MM.1S (cell line): ENCODE results near the gene CDK5RAP1.

Source experiments
- DNase-seq: peaks from one replicate; pipeline ENCODE4 v3.0.0-alpha.2; 2015
- H2AFZ ChIP-seq: fragments of 300-600 bp; sonication (generic); 2 replicates; pipeline ENCODE4 v1.6.0; 2016; ENCODE audit warnings: antibody characterized with exemption, low read length
- H3F3A ChIP-seq: fragments of 300-600 bp; sonication (generic); 2 replicates; pipeline ENCODE4 v1.6.1; 2016; ENCODE audit warnings: mild to moderate bottlenecking, antibody characterized with exemption, low read length, moderate library complexity, mixed read lengths; ENCODE audit not compliant: insufficient read depth
- H3K27ac ChIP-seq: fragments of 300-600 bp; sonication (generic); 2 replicates; pipeline ENCODE4 v1.5.1; 2016; ENCODE audit warnings: mild to moderate bottlenecking, low read length
- H3K27me3 ChIP-seq: fragments of 300-600 bp; sonication (generic); replicated peaks from 2 replicates; pipeline ENCODE4 v1.6.0; 2016; ENCODE audit warnings: low read length; ENCODE audit not compliant: insufficient read depth
- H3K36me3 ChIP-seq: fragments of 300-600 bp; sonication (generic); replicated peaks from 2 replicates; pipeline ENCODE4 v1.6.1; 2016; ENCODE audit warnings: mild to moderate bottlenecking, low read length, mixed read lengths; ENCODE audit not compliant: insufficient read depth
- H3K4me1 ChIP-seq: fragments of 300-600 bp; sonication (generic); 2 replicates; pipeline ENCODE4 v1.6.1; 2016; ENCODE audit warnings: low read length, mixed read lengths
- H3K4me2 ChIP-seq: fragments of 300-600 bp; sonication (generic); 2 replicates; pipeline ENCODE4 v1.6.0; 2016; ENCODE audit warnings: low read depth, low read length
- H3K4me3 ChIP-seq: fragments of 300-600 bp; sonication (generic); 2 replicates; pipeline ENCODE4 v1.5.1; 2016; ENCODE audit warnings: low read length, mixed read lengths
- H3K79me2 ChIP-seq: fragments of 300-600 bp; sonication (generic); 2 replicates; pipeline ENCODE4 v1.6.1; 2016; ENCODE audit warnings: mixed run types, low read length, mixed read lengths
- H3K9ac ChIP-seq: fragments of 300-600 bp; sonication (generic); 2 replicates; pipeline ENCODE4 v1.6.1; 2016; ENCODE audit warnings: low read length, mixed read lengths
- H3K9me2 ChIP-seq: fragments of 300-600 bp; sonication (generic); replicated peaks from 2 replicates; pipeline ENCODE4 v1.6.1; 2016; ENCODE audit warnings: mild to moderate bottlenecking, low read length, mixed read lengths; ENCODE audit not compliant: insufficient read depth
- H3K9me3 ChIP-seq: fragments of 300-600 bp; sonication (generic); replicated peaks from 2 replicates; pipeline ENCODE4 v1.6.1; 2016; ENCODE audit warnings: mild to moderate bottlenecking, low read length, mixed read lengths; ENCODE audit not compliant: insufficient read depth
- H4K20me1 ChIP-seq: fragments of 300-600 bp; sonication (generic); 2 replicates; pipeline ENCODE4 v1.6.1; 2016; ENCODE audit warnings: mild to moderate bottlenecking, low read length, moderate library complexity, mixed read lengths; ENCODE audit not compliant: insufficient read depth
- EZH2 ChIP-seq: fragments of 300-600 bp; sonication (generic); optimal IDR thresholded peaks from 2 replicates; pipeline ENCODE3; 2017; ENCODE audit warnings: low read depth, mild to moderate bottlenecking, antibody characterized with exemption, low read length, mixed read lengths
- EZH2phosphoT487 ChIP-seq: fragments of 300-600 bp; sonication (generic); IDR thresholded peaks from 2 replicates; pipeline ENCODE4 v1.6.1; 2018; ENCODE audit warnings: antibody characterized with exemption, low read length
- TF ChIP-seq, protein P1 (sequence below): fragments of 300-600 bp; sonication (generic); IDR thresholded peaks from 2 replicates; pipeline ENCODE4 v1.5.1; 2016; ENCODE audit warnings: antibody characterized with exemption, low read length, mixed read lengths

CDK5RAP1 gene

DNA sequence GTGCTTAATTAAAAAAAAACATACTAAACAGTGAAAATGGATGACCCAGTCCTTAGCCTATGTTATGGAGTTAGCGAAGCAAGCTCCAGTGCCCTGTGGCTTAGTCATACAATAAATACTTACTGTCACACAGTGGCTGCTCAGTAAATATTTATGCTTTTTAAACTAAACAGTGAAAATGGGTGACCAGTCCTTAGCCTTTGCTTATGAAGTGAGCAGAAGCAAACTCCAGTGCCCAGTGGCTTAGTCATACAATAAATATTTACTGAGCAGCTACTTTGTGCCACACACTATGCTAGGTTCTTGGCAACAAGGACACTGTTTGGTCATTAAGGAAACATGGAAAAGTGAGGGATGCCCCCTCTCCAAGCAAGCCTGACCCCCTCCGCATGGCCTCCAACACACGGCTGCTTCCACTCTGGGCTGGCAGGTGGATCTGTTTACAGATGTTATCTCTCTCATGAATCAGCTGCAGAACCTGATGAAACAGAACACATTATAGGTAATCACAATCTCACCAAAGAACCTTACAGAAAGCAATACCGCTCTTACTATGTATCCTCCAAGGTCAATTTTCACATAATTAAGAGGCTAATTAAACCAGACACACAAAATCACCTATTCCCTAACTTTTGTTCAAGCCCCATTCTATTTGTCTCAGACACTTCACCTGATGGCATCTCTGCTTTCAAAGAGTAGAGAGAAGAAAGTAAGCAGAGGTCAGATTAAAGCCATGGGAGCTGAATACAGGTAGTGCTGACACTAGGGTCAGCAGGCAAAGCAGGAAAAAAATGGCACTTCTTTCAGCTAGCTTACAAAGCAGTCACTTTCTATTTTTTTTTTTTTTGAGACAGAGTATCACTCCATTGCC lies 27.3 kb downstream of the CDK5RAP1 start:
- Histone ChIP-seq H2AFZ (no peak overlapping the region), H3K9me3 (no peaks in the 10 kb centered on the region), H3K4me3 (no peak overlapping the region), H3K4me1 (peaks cover 28% of the 10 kb centered on the region), H3K36me3 (no peaks in the 10 kb centered on the region), H3K4me2 (peak overlapping the region; percentile 48; the same call in 1 of the 2 replicates), H3K79me2 (no peaks in the 10 kb centered on the region), H3F3A (peaks cover 21% of the 10 kb centered on the region), H4K20me1 (no peaks in the 10 kb centered on the region), H3K9ac (no peak overlapping the region), H3K27ac (peak overlapping the region; percentile 62), H3K27me3 (no peaks in the 10 kb centered on the region), H3K9me2 (no peaks in the 10 kb centered on the region)
- no peak for DNase-seq
- no peak for TF ChIP-seq EZH2
- TF ChIP-seq EZH2phosphoT487 = no peak
- TF ChIP-seq, protein P1, sequence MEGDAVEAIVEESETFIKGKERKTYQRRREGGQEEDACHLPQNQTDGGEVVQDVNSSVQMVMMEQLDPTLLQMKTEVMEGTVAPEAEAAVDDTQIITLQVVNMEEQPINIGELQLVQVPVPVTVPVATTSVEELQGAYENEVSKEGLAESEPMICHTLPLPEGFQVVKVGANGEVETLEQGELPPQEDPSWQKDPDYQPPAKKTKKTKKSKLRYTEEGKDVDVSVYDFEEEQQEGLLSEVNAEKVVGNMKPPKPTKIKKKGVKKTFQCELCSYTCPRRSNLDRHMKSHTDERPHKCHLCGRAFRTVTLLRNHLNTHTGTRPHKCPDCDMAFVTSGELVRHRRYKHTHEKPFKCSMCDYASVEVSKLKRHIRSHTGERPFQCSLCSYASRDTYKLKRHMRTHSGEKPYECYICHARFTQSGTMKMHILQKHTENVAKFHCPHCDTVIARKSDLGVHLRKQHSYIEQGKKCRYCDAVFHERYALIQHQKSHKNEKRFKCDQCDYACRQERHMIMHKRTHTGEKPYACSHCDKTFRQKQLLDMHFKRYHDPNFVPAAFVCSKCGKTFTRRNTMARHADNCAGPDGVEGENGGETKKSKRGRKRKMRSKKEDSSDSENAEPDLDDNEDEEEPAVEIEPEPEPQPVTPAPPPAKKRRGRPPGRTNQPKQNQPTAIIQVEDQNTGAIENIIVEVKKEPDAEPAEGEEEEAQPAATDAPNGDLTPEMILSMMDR = no peak

DNA sequence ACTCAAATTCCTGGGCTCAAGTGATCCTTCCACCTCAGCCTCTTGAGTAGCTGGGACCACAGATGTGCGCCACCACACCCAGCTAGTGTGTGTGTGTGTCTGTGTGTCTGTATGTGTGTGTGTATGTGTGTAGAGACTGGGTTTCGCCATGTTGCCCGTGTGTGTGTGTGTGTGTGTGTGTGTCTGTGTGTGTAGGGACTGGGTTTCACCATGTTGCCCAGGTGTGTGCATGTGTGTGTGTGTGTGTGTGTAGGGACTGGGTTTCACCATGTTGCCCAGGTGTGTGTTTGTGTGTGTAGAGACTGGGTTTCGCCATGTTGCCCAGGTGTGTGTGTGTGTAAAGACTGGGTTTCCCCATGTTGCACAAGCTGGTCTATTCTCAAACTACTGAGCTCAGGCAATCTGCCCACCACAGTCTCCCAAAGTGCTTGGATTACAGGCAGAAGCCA lies 28.3 kb downstream of the CDK5RAP1 start:
- peak; percentile 32 for DNase-seq
- H3K27ac ChIP-seq = peak overlapping the region; percentile 62; the same call in 1 of the 2 replicates
- H3K4me1 ChIP-seq = peaks cover 28% of the 10 kb centered on the region
- H2AFZ ChIP-seq = no peak overlapping the region
- H3K9ac ChIP-seq = no peak overlapping the region
- TF ChIP-seq EZH2 (no peak), EZH2phosphoT487 (no peak)
- TF ChIP-seq, protein P1 = no peak
- no peaks in the 10 kb centered on the region for H3K9me3 ChIP-seq
- no peaks in the 10 kb centered on the region for H3K27me3 ChIP-seq
- H4K20me1 ChIP-seq = no peaks in the 10 kb centered on the region
- H3K4me2 ChIP-seq = peak overlapping the region; percentile 48
- H3K36me3 ChIP-seq = no peaks in the 10 kb centered on the region
- H3K79me2 ChIP-seq = no peaks in the 10 kb centered on the region
- H3F3A ChIP-seq = peaks cover 21% of the 10 kb centered on the region
- H3K9me2 ChIP-seq = no peaks in the 10 kb centered on the region
- H3K4me3 ChIP-seq = no peak overlapping the region

DNA sequence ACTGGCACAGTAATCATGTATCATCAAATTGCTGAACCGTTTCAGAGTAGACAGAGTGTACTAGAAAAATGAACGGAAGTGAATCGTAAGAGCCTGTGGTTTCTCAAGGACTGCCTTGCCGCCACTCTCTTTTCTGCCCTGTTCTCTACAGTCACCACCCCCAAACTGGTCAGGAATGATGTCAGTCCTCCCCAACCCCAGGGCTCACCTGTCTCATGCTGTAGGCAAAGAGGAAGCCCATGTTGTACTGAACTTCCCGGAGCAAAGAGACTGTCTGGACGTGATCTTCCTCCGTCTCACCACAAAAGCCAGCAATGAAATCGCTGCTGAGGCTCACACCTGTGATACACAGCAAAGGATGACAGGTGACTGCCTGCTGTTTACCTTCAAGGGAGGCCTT lies 31.0 kb downstream of the CDK5RAP1 start:
- no peaks in the 10 kb centered on the region for H3K9me3 ChIP-seq
- no peaks in the 10 kb centered on the region for H3K27me3 ChIP-seq
- H3K4me1 ChIP-seq = peaks cover 28% of the 10 kb centered on the region
- H3K79me2 ChIP-seq = no peaks in the 10 kb centered on the region
- H4K20me1 ChIP-seq = no peaks in the 10 kb centered on the region
- no peak overlapping the region for H3K9ac ChIP-seq
- no peak overlapping the region for H3K4me3 ChIP-seq
- H3K36me3 ChIP-seq = no peaks in the 10 kb centered on the region; the same call in 1 of the 2 replicates
- no peak overlapping the region for H3K4me2 ChIP-seq
- TF ChIP-seq EZH2phosphoT487 = no peak
- TF ChIP-seq EZH2 = no peak
- DNase-seq = no peak
- H3K9me2 ChIP-seq = no peaks in the 10 kb centered on the region
- no peak overlapping the region for H3K27ac ChIP-seq
- H2AFZ ChIP-seq = no peak overlapping the region
- H3F3A ChIP-seq = peaks cover 21% of the 10 kb centered on the region

DNA sequence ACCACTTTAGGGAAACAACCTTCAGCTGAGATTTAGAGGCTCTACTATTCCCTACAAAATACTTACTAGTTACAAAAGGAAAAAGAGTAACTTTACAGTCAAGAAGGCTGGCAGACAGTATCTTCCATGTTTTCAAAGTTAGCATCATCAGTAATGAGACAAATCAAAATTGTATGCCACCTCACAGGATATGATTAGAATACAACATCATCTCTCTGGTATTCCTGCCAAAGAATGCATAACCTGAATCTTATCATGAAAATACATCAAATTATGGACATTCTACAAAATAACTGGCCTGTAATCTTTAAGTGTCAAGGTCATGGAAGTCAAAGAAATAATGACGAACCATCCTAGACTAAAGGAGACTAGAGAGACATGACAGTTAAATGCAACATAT lies 38.4 kb downstream of the CDK5RAP1 start:
- Histone ChIP-seq H2AFZ (no peak overlapping the region), H3K9me2 (no peaks in the 10 kb centered on the region), H3K4me1 (no peaks in the 10 kb centered on the region), H3K9ac (no peak overlapping the region), H3K9me3 (no peaks in the 10 kb centered on the region), H3K79me2 (no peaks in the 10 kb centered on the region), H4K20me1 (no peaks in the 10 kb centered on the region), H3K36me3 (no peaks in the 10 kb centered on the region; the same call in 1 of the 2 replicates), H3K4me2 (no peak overlapping the region), H3F3A (no peaks in the 10 kb centered on the region), H3K27ac (no peak overlapping the region), H3K4me3 (no peak overlapping the region), H3K27me3 (no peaks in the 10 kb centered on the region)
- TF ChIP-seq EZH2phosphoT487 = no peak
- TF ChIP-seq EZH2 = no peak
- TF ChIP-seq, protein P1 = no peak
- DNase-seq = no peak
